Amygdala (tissue), 56 donors: ENCODE data around the gene DCTN5.
"Not testable (repeated sequence)": the region's sequence is repeated elsewhere in the genome, so short reads cannot be mapped to it uniquely, and the experiment has no call there.

Experiments
- DNase-seq, 56 donors: peaks; one replicate each; lab custom pipeline; 2025; lab: John Stamatoyannopoulos, UW

The DCTN5 gene

GRCh38 chr16:23691483-23692189 lies 50.4 kb downstream of the DCTN5 start:
- peak in 5 of 56 donors; percentile 2 to 30 (median 10) for DNase-seq

GRCh38 chr16:23692190-23692837 lies 51.0 kb downstream of the DCTN5 start:
- no peak for DNase-seq

- DNase-seq, result no peak
Observed at GRCh38 chr16:23694265-23694643, 53.0 kb downstream of the DCTN5 start.

- no peak for DNase-seq
Observed at GRCh38 chr16:23694644-23695373, 53.5 kb downstream of the DCTN5 start.

GRCh38 chr16:23695756-23696155 lies 54.5 kb downstream of the DCTN5 start:
- no peak for DNase-seq

- no peak for DNase-seq
Observed at GRCh38 chr16:23699100-23699499, 57.8 kb downstream of the DCTN5 start.

GRCh38 chr16:23700093-23700492 lies 58.8 kb downstream of the DCTN5 start:
- no peak for DNase-seq

GRCh38 chr16:23700509-23700908 lies 59.2 kb downstream of the DCTN5 start:
- DNase-seq, result no peak

- DNase-seq, result no peak
Observed at GRCh38 chr16:23701045-23701444, 59.8 kb downstream of the DCTN5 start.

GRCh38 chr16:23702951-23703350 lies 61.7 kb downstream of the DCTN5 start:
- DNase-seq, result no peak

GRCh38 chr16:23704772-23705516 lies 63.7 kb downstream of the DCTN5 start:
- no peak for DNase-seq

GRCh38 chr16:23705517-23705902 lies 64.2 kb downstream of the DCTN5 start:
- DNase-seq, result no peak

- no peak for DNase-seq
Observed at GRCh38 chr16:23706439-23706838, 65.2 kb downstream of the DCTN5 start.

- no peak for DNase-seq
Observed at GRCh38 chr16:23709536-23709935, 68.3 kb downstream of the DCTN5 start.

- no peak for DNase-seq
Observed at GRCh38 chr16:23710008-23710407, 68.7 kb downstream of the DCTN5 start.

- no peak for DNase-seq
Observed at GRCh38 chr16:23710504-23710903, 69.2 kb downstream of the DCTN5 start.

GRCh38 chr16:23711785-23712184 lies 70.5 kb downstream of the DCTN5 start:
- DNase-seq, result no peak

GRCh38 chr16:23712976-23713375 lies 71.7 kb downstream of the DCTN5 start, which contains the start of gene ERN2:
ERN2 (minus strand) TSS chr16:23713222; CDS start chr16:23713187, 35 bp downstream.
- no peak for DNase-seq

- no peak for DNase-seq
Observed at GRCh38 chr16:23716484-23716883, 75.2 kb downstream of the DCTN5 start.

- DNase-seq, result not testable (repeated sequence)
Observed at GRCh38 chr16:23722613-23723240, 81.5 kb downstream of the DCTN5 start.
